GM12873 (cell line): Measurements from ENCODE around the gene CACNA2D3.

Source experiments
- CTCF ChIP-seq: IDR thresholded peaks from 2 replicates; pipeline ENCODE4 v1.5.1; 2012; ENCODE audit warnings: low read depth, mild to moderate bottlenecking, moderate library complexity, low read length, control low read depth; ENCODE audit not compliant: insufficient read depth; ENCODE audit errors: missing control alignments

Gene CACNA2D3

GRCh38 chr3:54372232-54372631, 249.9 kb downstream of the CACNA2D3 start:
- no peak for TF ChIP-seq CTCF

- TF ChIP-seq CTCF: peak; percentile 63
These were observed 252.0 kb downstream of the CACNA2D3 start for GRCh38 chr3:54374214-54374852.

GRCh38 chr3:54376142-54376807, 253.9 kb downstream of the CACNA2D3 start:
- no peak for TF ChIP-seq CTCF

GRCh38 chr3:54376939-54377578, 254.7 kb downstream of the CACNA2D3 start:
- no peak for TF ChIP-seq CTCF

GRCh38 chr3:54378184-54378583, 255.8 kb downstream of the CACNA2D3 start:
- no peak for TF ChIP-seq CTCF

- TF ChIP-seq CTCF: no peak
These were observed 261.9 kb downstream of the CACNA2D3 start for GRCh38 chr3:54384279-54384678.

GRCh38 chr3:54390582-54390981, 268.2 kb downstream of the CACNA2D3 start:
- no peak for TF ChIP-seq CTCF
